NB4 (cell line): ENCODE measurements around the gene UXS1.

ENCODE experiments used
- CTCF ChIP-seq: IDR thresholded peaks from one replicate; pipeline ENCODE4 v1.5.1; 2012; ENCODE audit warnings: low read depth, low read length
- MYC ChIP-seq: IDR thresholded peaks from 2 replicates; pipeline ENCODE4 v1.6.1; 2011; ENCODE audit warnings: low read depth, low read length

GRCh38 chr2:106138543-106139237 lies 55.4 kb downstream of the UXS1 start:
- TF ChIP-seq CTCF (no peak), MYC (no peak)
